HCT116 (cell line): ENCODE results near the gene UBL4B. TPM values are rescaled to one million over a fixed set of nuclear protein-coding genes. Genes with fewer than 3 reads are reported as not detected.

Experiments used
- ATAC-seq: fragments of 200-7000 bp; cut with Tn5 transposase; 2 replicates; pipeline ENCODE4 v1.9.1; 2020; ENCODE audit warnings: mild to moderate bottlenecking, moderate library complexity
- BruUV-seq: library from RNA; stranded (reverse); fragments of 400-500 nt; replicated peaks from 2 replicates; lab custom pipeline; 2021; lab: Mats Ljungman, UMichigan
- CTCF ChIA-PET: fragments of 300-600 bp; sonication (Branson Sonifier 250); formaldehyde crosslinking; loops from one replicate; lab custom pipeline; 2021; ENCODE audit warnings: antibody characterized with exemption; lab: Charles Lee
- POLR2A ChIA-PET: fragments of 300-600, 350-600 bp; sonication (Branson Sonifier 250); formaldehyde crosslinking; loops from one replicate; lab custom pipeline; 2021; ENCODE audit warnings: antibody characterized with exemption; lab: Charles Lee
- RAD21 ChIA-PET, 2 experiments: fragments of 300-600 bp; sonication (Branson Sonifier 250); formaldehyde crosslinking; loops; one replicate each; lab custom pipeline; 2023; ENCODE audit warnings: low total read pairs in 2 of 2; ENCODE audit not compliant: uncharacterized antibody in 2 of 2, unreplicated experiment in 2 of 2, low non-redundant PET in 1 of 2; lab: Charles Lee
- DNase-seq: peaks from one replicate; pipeline ENCODE4 v3.0.0-alpha.2; 2010; ENCODE audit warnings: low read depth, low spot score
- H2AFZ ChIP-seq: fragments of 200-600 bp; shearing (Covaris generic), sonication (generic); 2 replicates; pipeline ENCODE4 v1.6.1; 2017; ENCODE audit warnings: low read depth, mixed run types, mixed read lengths, antibody characterized with exemption, low read length; ENCODE audit not compliant: poor library complexity, severe bottlenecking
- H3K27ac ChIP-seq: 2 replicates; pipeline ENCODE4 v1.5.1; 2012; ENCODE audit warnings: low read depth, low read length
- H3K27me3 ChIP-seq: fragments of 200-600 bp; sonication (generic); 2 replicates; pipeline ENCODE4 v1.6.1; 2016; ENCODE audit warnings: mixed run types, low read length, mixed read lengths; ENCODE audit not compliant: insufficient read depth
- H3K36me3 ChIP-seq, 2 experiments: fragments of 200-500 bp in 1 of 2; fragments of 200-600 bp in 1 of 2; sonication (Bioruptor generic) in 1 of 2; sonication (generic) in 1 of 2; 2 replicates each; pipeline versions ENCODE4 v1.5.1 to v1.6.1; 2014 to 2016; ENCODE audit warnings: low read length in 2 of 2, inconsistent platforms in 1 of 2, mixed read lengths in 1 of 2, mixed run types in 1 of 2; ENCODE audit not compliant: insufficient read depth in 2 of 2, control insufficient read depth in 1 of 2
- H3K4me1 ChIP-seq, 2 experiments: fragments of 200-600 bp in 1 of 2; sonication (generic) in 1 of 2; 2 replicates each; pipeline versions ENCODE4 v1.5.1 to v1.6.1; 2012 to 2017; ENCODE audit warnings: low read length in 2 of 2, inconsistent platforms in 1 of 2, mild to moderate bottlenecking in 1 of 2, mixed read lengths in 1 of 2, mixed run types in 1 of 2, moderate library complexity in 1 of 2; ENCODE audit not compliant: insufficient read depth in 2 of 2, control insufficient read depth in 1 of 2
- H3K4me2 ChIP-seq: fragments of 200-600 bp; sonication (generic); 2 replicates; pipeline ENCODE4 v1.6.1; 2017; ENCODE audit warnings: mixed run types, low read length, mixed read lengths
- H3K4me3 ChIP-seq, 2 experiments: fragments of 200-600 bp in 1 of 2; sonication (generic) in 1 of 2; replicated peaks in 1 of 2; 2 replicates each; pipeline ENCODE4 v1.5.1; 2011 to 2016; ENCODE audit warnings: low read length in 2 of 2, control low read depth in 1 of 2, low read depth in 1 of 2, mild to moderate bottlenecking in 1 of 2, mixed read lengths in 1 of 2, mixed run types in 1 of 2
- H3K79me2 ChIP-seq: fragments of 200-600 bp; sonication (generic); 2 replicates; pipeline ENCODE4 v1.6.1; 2017; ENCODE audit warnings: mild to moderate bottlenecking, mixed run types, low read length, moderate library complexity, mixed read lengths; ENCODE audit not compliant: insufficient read depth
- H3K9ac ChIP-seq: fragments of 200-600 bp; sonication (generic); 2 replicates; pipeline ENCODE4 v1.6.1; 2016; ENCODE audit warnings: low read length, mixed read lengths
- H3K9me2 ChIP-seq: fragments of 200-600 bp; sonication (generic), shearing (Covaris generic); 2 replicates; pipeline ENCODE4 v1.6.1; 2017; ENCODE audit warnings: mixed run types, mild to moderate bottlenecking, moderate library complexity; ENCODE audit not compliant: insufficient read depth
- H3K9me3 ChIP-seq, 2 experiments: fragments of 200-500 bp in 1 of 2; fragments of 200-600 bp in 1 of 2; sonication (Bioruptor generic) in 1 of 2; sonication (generic) in 1 of 2; 2 replicates each; pipeline ENCODE4 v1.6.1; 2014 to 2017; ENCODE audit warnings: low read length in 2 of 2, mixed read lengths in 2 of 2, inconsistent platforms in 1 of 2, low read depth in 1 of 2, mild to moderate bottlenecking in 1 of 2, mixed run types in 1 of 2, moderate library complexity in 1 of 2; ENCODE audit not compliant: control insufficient read depth in 1 of 2, insufficient read depth in 1 of 2
- H4K20me1 ChIP-seq: fragments of 200-600 bp; sonication (generic), shearing (Covaris generic); 2 replicates; pipeline ENCODE4 v1.6.1; 2017; ENCODE audit warnings: mixed run types, mild to moderate bottlenecking, moderate library complexity; ENCODE audit not compliant: insufficient read depth
- ATF3 ChIP-seq: IDR thresholded peaks from 2 replicates; pipeline ENCODE4 v1.6.1; 2012
- CBX3 ChIP-seq: IDR thresholded peaks from 2 replicates; pipeline ENCODE4 v1.6.1; 2012; ENCODE audit warnings: low read depth
- CEBPB ChIP-seq: IDR thresholded peaks from 2 replicates; pipeline ENCODE4 v1.6.1; 2012; ENCODE audit warnings: low read depth
- CTCF ChIP-seq, 3 experiments: fragments of 200-600 bp in 1 of 3; sonication (generic) in 1 of 3; IDR thresholded peaks in 2 of 3; conservative IDR thresholded peaks in 1 of 3; 2 replicates each; pipeline ENCODE4 v1.5.1; 2012 to 2017; ENCODE audit warnings: low read depth in 2 of 3, low read length in 2 of 3, antibody characterized with exemption in 1 of 3, borderline replicate concordance in 1 of 3, control low read depth in 1 of 3, mild to moderate bottlenecking in 1 of 3, mixed read lengths in 1 of 3, mixed run types in 1 of 3, moderate library complexity in 1 of 3; ENCODE audit not compliant: insufficient read depth in 1 of 3
- EZH2 ChIP-seq: fragments of 200-600 bp; sonication (generic); IDR thresholded peaks from 2 replicates; pipeline ENCODE4 v1.6.1; 2017; ENCODE audit warnings: antibody characterized with exemption, mixed run types
- EZH2phosphoT487 ChIP-seq: fragments of 200-600 bp; IDR thresholded peaks from 2 replicates; pipeline ENCODE4 v1.6.1; 2018; ENCODE audit warnings: antibody characterized with exemption, borderline replicate concordance
- POLR2A ChIP-seq: IDR thresholded peaks from 2 replicates; pipeline ENCODE4 v1.7.0; 2011; ENCODE audit warnings: borderline replicate concordance; ENCODE audit not compliant: insufficient read depth, insufficient read length; ENCODE audit errors: extremely low read depth
- POLR2AphosphoS5 ChIP-seq: IDR thresholded peaks from 2 replicates; pipeline ENCODE4 v1.6.1; 2011; ENCODE audit warnings: mild to moderate bottlenecking, low read depth, low read length, moderate library complexity
- SIN3A ChIP-seq: IDR thresholded peaks from 2 replicates; pipeline ENCODE4 v1.6.1; 2012; ENCODE audit warnings: low read depth
- SP1 ChIP-seq: IDR thresholded peaks from 2 replicates; pipeline ENCODE4 v1.6.1; 2012; ENCODE audit warnings: low read depth
- SRF ChIP-seq: IDR thresholded peaks from 2 replicates; pipeline ENCODE4 v1.6.1; 2012; ENCODE audit warnings: low read depth
- TCF7L2 ChIP-seq: IDR thresholded peaks from 2 replicates; pipeline ENCODE4 v1.7.0; 2011; ENCODE audit warnings: borderline replicate concordance, inconsistent platforms; ENCODE audit not compliant: insufficient read depth, insufficient read length; ENCODE audit errors: extremely low read depth
- YY1 ChIP-seq: IDR thresholded peaks from 2 replicates; pipeline ENCODE4 v1.6.1; 2011; ENCODE audit warnings: low read length, low read depth, moderate library complexity, mild to moderate bottlenecking; ENCODE audit not compliant: insufficient replicate concordance; ENCODE audit errors: extremely low read depth
- ZBTB33 ChIP-seq: IDR thresholded peaks from 2 replicates; pipeline ENCODE4 v1.6.1; 2011; ENCODE audit warnings: mild to moderate bottlenecking, low read length, moderate library complexity; ENCODE audit not compliant: insufficient replicate concordance; ENCODE audit errors: extremely low read depth
- ZFX ChIP-seq: fragments of 450-650 bp; IDR thresholded peaks from 2 replicates; pipeline ENCODE4 v1.6.1; 2017
- ZNF274 ChIP-seq: fragments of 200-500 bp; sonication (Bioruptor generic); IDR thresholded peaks from 2 replicates; pipeline ENCODE4 v1.6.1; 2014; ENCODE audit warnings: mild to moderate bottlenecking, low read depth, low read length, inconsistent platforms
- intact Hi-C: fragments of 100-400 bp; cut with micrococcal nuclease; formaldehyde crosslinking; loops from 2 replicates; pipeline ENCODE4 v1.10.0; 2022
- total RNA-seq: library from RNA; stranded (reverse); gene quantifications from one replicate; pipeline ENCODE4 v1.2.1, GENCODE V29; 2021; ENCODE audit not compliant: unreplicated experiment

UBL4B gene
- total RNA-seq, 1 experiment from 2014 or later = 0.57 TPM

- CTCF ChIA-PET = interaction anchor here (0.8 to 1.8 kb wide), 2 partner anchors 14 to 22 kb away, joined by 4 read pairs; no protein-coding TSS in a partner anchor
- POLR2A ChIA-PET = no interaction called here
These were observed 46.4 kb upstream of the UBL4B start for GRCh38 chr1:110065841-110066240.

More at GRCh38 chr1:110065841-110066240, 46.4 kb upstream of the UBL4B start:
- H3K9me3 ChIP-seq = no peaks in the 10 kb centered on the region
- no peak for TF ChIP-seq ZFX
- TF ChIP-seq SRF = no peak
- TF ChIP-seq EZH2phosphoT487 = no peak
- no peak for TF ChIP-seq ZBTB33
- no peak for TF ChIP-seq CEBPB
- no peak for TF ChIP-seq ZNF274
- no peak for TF ChIP-seq POLR2AphosphoS5
- TF ChIP-seq TCF7L2 = no peak
- TF ChIP-seq CBX3 = no peak
- no peak for TF ChIP-seq ATF3
- TF ChIP-seq CTCF (IDR thresholded peaks at IDR 0.05 in 2 of 3, conservative IDR thresholded peaks at IDR 0.05 in 1 of 3; ENCODE audit: borderline replicate concordance in 1 of 3, insufficient read depth in 1 of 3, low read depth in 2 of 3, low read length in 2 of 3) = no peak
- TF ChIP-seq EZH2 = no peak
- no peak for TF ChIP-seq SP1
- no peak for TF ChIP-seq SIN3A
- TF ChIP-seq POLR2A = no peak
- TF ChIP-seq YY1 = no peak
- H3K79me2 ChIP-seq = no peaks in the 10 kb centered on the region
- no peaks in the 10 kb centered on the region for H3K36me3 ChIP-seq
- no peaks in the 10 kb centered on the region for H3K4me1 ChIP-seq
- no peaks in the 10 kb centered on the region for H4K20me1 ChIP-seq
- no peak overlapping the region for H3K4me3 ChIP-seq
- no TSS peak for BruUV-seq
- H3K9ac ChIP-seq = no peak overlapping the region
- H3K9me2 ChIP-seq = no peaks in the 10 kb centered on the region
- no peak for ATAC-seq
- RAD21 ChIA-PET = no interaction called here
- no peak overlapping the region for H3K27ac ChIP-seq
- no peak overlapping the region for H3K4me2 ChIP-seq
- DNase-seq = no peak
- H2AFZ ChIP-seq = no peak overlapping the region
- intact Hi-C loops = no loop called here
- H3K27me3 ChIP-seq = no peaks in the 10 kb centered on the region
